Left renal cortex interstitium (tissue), 4 donors: ENCODE measurements around the gene TXLNB. TPM values are rescaled to one million over a fixed set of nuclear protein-coding genes. Genes with fewer than 3 reads are reported as not detected.

ENCODE experiments used
- DNase-seq, 4 donors: peaks; one replicate each; pipeline ENCODE4 v3.0.0-alpha.2; 2013; ENCODE audit warnings: low read depth in 4 of 4, low spot score in 2 of 4, missing footprints in 1 of 4
- polyA plus RNA-seq, 4 donors: library from polyadenylated mRNA; unstranded; fragments of 120-200 nt; gene quantifications; one replicate each; pipeline ENCODE4 v1.2.1, GENCODE V29; 2013; ENCODE audit not compliant: insufficient read length in 4 of 4

The TXLNB gene
- polyA plus RNA-seq: 1 to 10 TPM; 1.6 to 2.5 (median 1.8) TPM

DNA sequence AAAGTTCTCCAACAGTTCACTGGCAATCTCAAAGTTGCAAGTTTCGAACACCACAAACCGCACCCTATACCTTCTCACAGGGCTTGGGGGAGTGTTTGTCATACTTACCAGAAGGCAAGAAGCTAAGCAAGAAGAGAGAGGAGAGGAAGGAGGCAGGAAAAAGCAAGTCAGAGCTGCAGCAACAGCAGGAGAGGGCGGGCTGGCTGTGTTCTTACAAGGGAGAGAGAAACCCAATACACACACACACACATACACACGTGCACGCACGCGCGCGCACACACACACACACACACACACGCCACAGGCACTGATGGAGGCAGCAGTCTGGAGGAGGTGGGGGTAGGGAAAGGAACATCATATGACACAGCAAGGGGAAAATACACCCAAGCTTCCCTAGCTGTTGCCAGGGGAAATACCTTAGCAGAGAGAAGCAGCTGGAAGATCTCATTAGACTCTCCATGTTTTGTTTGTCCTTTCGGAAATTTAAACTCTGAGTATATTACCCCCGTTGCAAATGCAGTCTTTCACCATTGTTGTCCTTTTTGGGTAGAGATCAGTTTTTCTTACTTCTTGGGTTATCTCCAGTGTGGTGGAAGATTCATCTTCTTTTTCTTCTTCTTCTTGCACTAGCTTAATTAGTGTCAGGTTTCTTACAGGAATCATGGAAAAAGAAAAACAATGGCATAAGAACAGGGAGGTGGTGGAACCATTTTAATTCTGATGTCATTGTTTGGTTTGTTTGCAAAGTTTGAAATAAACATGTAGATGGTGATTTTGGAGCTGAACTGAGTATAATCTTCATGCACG, at the start of gene TXLNB:
TXLNB (minus strand) TSS at position 186 of the 807 bp plus-strand sequence. CDS start 3,099 bp downstream, outside the sequence.
- DNase-seq: peak; percentile 70 to 82 (median 78)

DNA sequence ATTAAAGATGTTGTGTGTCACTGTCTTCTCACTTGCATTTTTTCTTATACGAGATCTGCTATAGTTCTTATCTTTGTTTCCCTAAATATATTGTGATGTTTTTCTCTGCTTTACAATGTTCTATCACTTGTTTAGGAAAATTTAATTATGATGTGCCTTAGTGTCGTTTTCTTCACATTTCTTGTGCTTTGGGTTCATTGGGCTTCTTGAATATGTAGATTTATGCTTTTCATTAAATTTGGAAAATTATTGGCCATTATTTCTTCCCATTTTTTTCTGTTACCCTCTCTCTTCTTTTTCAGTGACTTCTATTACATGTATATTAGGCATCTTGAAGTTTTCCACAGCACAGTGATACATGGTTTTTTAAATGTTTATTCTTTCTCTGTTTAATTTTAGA, 49.3 kb upstream of the TXLNB start:
- DNase-seq: no peak

- no peak for DNase-seq
These were observed 47.0 kb upstream of the TXLNB start for GRCh38 chr6:139338795-139339194.

- no peak for DNase-seq
These were observed 46.0 kb upstream of the TXLNB start for GRCh38 chr6:139337830-139338229.

DNA sequence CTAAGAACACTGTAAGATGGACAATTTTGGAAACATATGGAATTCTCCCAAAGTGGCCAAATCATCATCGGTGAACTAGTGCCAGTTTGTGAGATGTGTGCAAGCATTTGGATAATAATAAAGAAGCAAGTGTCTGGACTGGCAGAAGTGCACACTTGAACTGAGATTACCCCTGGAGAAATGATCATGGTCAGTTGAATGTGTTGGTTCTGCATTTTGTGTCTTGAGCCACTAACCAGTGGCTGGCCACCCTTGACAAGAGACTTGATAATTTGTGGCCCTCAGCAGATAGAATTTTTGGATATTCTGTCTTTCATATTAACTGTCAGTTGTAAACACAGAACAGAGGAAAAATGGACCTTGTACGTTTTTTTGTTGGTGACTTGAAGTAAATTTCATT, 45.2 kb upstream of the TXLNB start:
- DNase-seq: no peak

GRCh38 chr6:139336488-139336887, 44.7 kb upstream of the TXLNB start:
- DNase-seq: no peak

DNA sequence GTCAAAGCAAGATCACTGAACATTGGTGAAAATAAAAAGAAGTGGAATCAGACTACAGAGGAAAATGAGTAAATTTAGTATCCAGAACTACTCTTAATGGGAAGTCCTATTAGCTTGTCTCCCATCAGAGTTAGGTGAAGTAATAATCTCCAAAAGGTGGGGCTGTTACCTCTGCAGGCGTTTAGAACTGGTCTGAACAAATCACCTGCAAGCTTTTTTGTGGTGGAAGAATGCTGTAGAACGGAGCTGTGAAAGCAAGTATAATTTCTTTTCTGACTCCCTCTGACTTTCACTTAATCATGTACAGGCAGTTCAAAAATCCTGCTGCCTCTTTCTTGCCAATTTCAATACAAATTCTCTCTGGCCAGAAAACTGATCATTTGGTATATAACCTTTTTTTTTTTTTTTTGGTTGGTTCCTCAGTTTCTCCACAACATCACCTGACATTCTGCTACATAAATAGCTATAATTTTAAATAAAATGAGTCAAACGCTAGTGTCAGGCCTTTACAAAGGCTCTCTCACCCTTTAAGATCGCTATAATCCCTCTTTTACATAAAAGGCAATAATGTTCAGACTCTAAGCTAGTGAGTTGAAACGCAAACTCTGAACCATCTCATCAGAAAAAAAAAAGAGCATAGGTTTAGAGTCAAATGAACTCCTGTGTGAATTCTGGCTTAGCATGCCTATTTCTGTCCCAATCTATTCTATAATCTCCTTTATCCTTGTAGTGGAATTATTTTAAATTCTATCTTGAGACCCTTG, 43.8 kb upstream of the TXLNB start:
- no peak for DNase-seq

GRCh38 chr6:139334806-139335446, 43.1 kb upstream of the TXLNB start:
- no peak for DNase-seq

DNA sequence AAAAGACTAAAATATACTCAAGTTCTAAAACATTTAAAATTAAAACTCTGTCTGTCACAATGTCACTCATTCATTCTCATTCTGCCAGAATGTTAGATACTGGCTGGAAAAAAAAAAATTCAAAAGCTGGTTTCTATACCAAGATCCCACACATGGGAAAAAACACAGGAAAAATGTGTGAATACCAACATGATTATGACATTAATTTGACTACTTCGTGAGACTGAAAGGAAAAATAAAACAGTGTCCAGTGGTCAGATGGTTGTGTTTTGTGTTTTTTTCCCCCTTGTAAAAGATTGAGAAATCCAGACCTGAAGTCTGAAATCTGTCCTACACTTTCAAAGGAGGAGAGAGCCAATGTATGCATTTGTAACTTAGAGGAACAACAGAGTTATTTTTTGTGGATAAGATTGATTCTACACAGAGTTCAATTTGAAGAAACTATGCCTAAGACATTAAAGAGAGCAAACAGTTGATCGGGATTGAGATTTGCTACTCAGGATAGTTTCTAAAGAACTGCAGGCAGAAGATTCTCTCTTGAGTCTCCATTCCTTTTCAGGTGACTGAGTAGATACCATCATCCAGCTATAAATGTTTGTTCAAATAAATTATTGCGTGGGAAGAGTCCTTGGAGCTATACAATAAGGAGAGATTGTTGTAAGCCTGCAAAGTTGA, 39.2 kb upstream of the TXLNB start:
- no peak for DNase-seq

DNA sequence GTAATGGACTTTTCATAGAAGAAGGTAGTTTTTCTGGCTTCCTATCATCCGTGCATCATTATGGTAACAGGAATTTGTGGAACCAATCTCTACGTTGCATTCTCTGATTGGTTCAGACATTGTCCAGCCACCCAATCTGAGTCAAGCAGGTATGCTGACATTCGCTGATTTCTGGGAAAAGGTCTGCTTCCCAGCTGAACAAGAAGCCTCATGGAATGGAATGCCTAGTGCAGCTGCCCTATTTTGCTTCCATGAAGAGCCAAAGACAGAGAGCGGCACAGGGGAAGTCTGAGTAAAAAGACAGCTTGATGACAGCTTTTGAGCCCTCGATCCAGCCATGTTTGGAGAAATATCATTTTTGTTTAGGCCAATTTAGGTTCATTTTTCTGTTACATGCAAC, 38.5 kb upstream of the TXLNB start:
- no peak for DNase-seq

DNA sequence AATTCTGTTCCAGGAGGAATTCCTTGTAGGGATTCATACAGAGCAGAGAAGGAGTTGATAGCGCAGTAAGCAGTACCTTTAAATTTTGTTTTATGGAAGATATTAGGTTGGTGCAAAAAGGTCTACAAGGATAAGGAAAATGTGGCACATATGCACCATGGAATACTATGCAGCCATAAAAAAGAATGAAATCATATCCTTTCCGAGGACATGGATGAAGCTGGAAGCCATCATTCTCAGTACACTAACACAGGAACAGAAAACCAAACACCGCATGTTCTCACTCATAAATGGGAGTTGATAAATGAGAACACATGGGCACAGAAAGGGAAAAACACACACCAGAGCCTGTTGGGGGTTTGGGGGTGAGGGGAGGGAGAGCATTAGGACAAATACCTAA, 37.4 kb upstream of the TXLNB start:
- no peak for DNase-seq

GRCh38 chr6:139327038-139327437, 35.2 kb upstream of the TXLNB start:
- no peak for DNase-seq

- DNase-seq: no peak
These were observed 33.9 kb upstream of the TXLNB start for GRCh38 chr6:139325686-139326085.

- no peak for DNase-seq
These were observed 33.3 kb upstream of the TXLNB start for GRCh38 chr6:139325125-139325524.

DNA sequence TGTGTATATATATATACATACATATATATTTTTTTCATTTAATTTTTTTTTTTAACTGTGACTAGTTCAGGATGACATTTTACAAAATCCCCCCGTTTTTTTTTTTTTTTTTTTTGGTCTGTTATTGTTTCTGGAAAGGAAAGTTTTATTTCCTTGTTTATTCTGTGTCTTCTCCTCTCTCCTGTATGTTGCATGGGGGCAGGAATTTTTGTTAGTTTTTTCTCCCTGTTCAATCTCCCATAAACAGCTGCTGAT, 32.4 kb upstream of the TXLNB start:
- no peak for DNase-seq

DNA sequence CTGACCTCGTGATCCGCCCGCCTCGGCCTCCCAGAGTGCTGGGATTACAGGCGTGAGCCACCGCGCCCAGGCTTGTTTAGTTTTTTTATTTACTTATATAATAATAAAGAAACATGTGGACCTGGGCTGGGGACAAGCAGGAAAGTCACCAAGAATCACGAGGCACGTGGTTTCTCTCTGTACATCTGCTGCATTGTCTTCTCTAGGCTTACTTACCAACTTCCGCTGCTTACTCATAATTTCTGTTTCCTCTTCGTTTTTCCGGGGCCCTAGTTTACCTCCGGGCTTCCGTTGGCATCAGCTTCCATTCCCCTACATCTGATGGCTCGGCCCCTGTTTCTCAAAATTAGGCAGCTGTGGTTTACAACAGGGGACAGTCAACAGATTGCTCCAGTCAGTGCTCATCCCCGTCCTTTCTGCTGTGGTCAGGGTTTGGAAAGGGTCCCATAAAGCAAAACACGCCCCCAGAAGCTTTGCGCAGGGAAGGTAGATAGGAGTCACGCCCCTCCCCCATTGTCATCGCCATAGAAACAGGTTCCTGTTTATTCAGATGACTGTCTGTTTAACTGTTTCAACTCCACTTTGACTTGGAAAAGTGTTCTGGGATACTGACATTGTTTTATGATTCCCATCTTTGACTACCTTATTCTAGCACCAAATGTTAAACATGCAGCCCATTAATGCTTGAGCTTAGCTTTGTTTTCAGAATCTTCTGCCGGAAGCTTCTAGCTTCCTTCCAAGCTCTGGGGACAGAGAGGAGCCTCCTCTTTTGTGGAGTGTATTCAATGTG, 31.9 kb upstream of the TXLNB start:
- peak in 2 of 4 donors; percentile 36 to 46 for DNase-seq

GRCh38 chr6:139320081-139320480, 28.3 kb upstream of the TXLNB start:
- no peak for DNase-seq

GRCh38 chr6:139316622-139317317, 25.0 kb upstream of the TXLNB start:
- DNase-seq: no peak

- no peak for DNase-seq
These were observed 22.2 kb upstream of the TXLNB start for GRCh38 chr6:139313784-139314545.
